Endothelial cell (in vitro differentiated cells): Measurements from ENCODE around the gene FKBP15. TPM values are rescaled to one million over a fixed set of nuclear protein-coding genes. Genes with fewer than 3 reads are reported as not detected.

Experiments
- DNase-seq: peaks from one replicate; pipeline ENCODE4 v3.0.0; 2021; ENCODE audit warnings: low spot score
- H3K27ac Mint-ChIP-seq: one replicate; pipeline ENCODE4 v1.8.0; 2021; ENCODE audit warnings: mixed read lengths, inconsistent platforms; ENCODE audit not compliant: unreplicated experiment
- H3K27me3 Mint-ChIP-seq: one replicate; pipeline ENCODE4 v1.8.0; 2021; ENCODE audit warnings: mild to moderate bottlenecking, moderate library complexity, mixed read lengths, inconsistent platforms; ENCODE audit not compliant: unreplicated experiment
- H3K36me3 Mint-ChIP-seq: one replicate; pipeline ENCODE4 v1.8.0; 2021; ENCODE audit warnings: mild to moderate bottlenecking, low read depth, mixed read lengths, inconsistent platforms; ENCODE audit not compliant: unreplicated experiment
- H3K4me1 Mint-ChIP-seq: one replicate; pipeline ENCODE4 v1.8.0; 2021; ENCODE audit warnings: mild to moderate bottlenecking, mixed read lengths, inconsistent platforms; ENCODE audit not compliant: unreplicated experiment
- H3K4me3 Mint-ChIP-seq: one replicate; pipeline ENCODE4 v1.8.0; 2021; ENCODE audit warnings: mild to moderate bottlenecking, mixed read lengths, inconsistent platforms; ENCODE audit not compliant: unreplicated experiment
- H3K9me3 Mint-ChIP-seq: one replicate; pipeline ENCODE4 v1.8.0; 2021; ENCODE audit warnings: mixed read lengths, inconsistent platforms; ENCODE audit not compliant: unreplicated experiment
- CTCF ChIP-seq: fragments of 200-600 bp; sonication (generic); IDR thresholded peaks from one replicate; pipeline ENCODE4 v1.5.0; 2021; ENCODE audit warnings: antibody characterized with exemption; ENCODE audit not compliant: unreplicated experiment
- total RNA-seq: library from RNA; stranded (reverse); fragmentation: NEBNext Ultra II Directional; extraction: Animal tissue kit (Norgen Biotek cat#: 25700); gene quantifications from one replicate; pipeline ENCODE4 v1.2.1, GENCODE V29; 2021; ENCODE audit not compliant: unreplicated experiment

FKBP15 gene
- total RNA-seq, 1 donor from 2014 or later, result 30.2 TPM

- H3K4me3 Mint-ChIP-seq, result no peak overlapping the region
- H3K27ac Mint-ChIP-seq, result no peak overlapping the region
- DNase-seq, result no peak
- no peaks in the 10 kb centered on the region for H3K27me3 Mint-ChIP-seq
- peaks cover 32% of the 10 kb centered on the region for H3K36me3 Mint-ChIP-seq
- peaks cover 9% of the 10 kb centered on the region for H3K4me1 Mint-ChIP-seq
- H3K9me3 Mint-ChIP-seq, result no peaks in the 10 kb centered on the region
- TF ChIP-seq CTCF, result no peak
Measured at GRCh38 chr9:113183956-113184488, 37.1 kb downstream of the FKBP15 start.

- Mint-ChIP-seq H3K27me3 (no peaks in the 10 kb centered on the region), H3K9me3 (no peaks in the 10 kb centered on the region), H3K36me3 (peaks cover 35% of the 10 kb centered on the region), H3K4me3 (no peak overlapping the region), H3K4me1 (peaks cover 3% of the 10 kb centered on the region), H3K27ac (no peak overlapping the region)
- no peak for DNase-seq
- TF ChIP-seq CTCF, result no peak
Measured at GRCh38 chr9:113181165-113181564, 39.9 kb downstream of the FKBP15 start.

- TF ChIP-seq CTCF, result no peak
- no peaks in the 10 kb centered on the region for H3K9me3 Mint-ChIP-seq
- DNase-seq, result no peak
- no peak overlapping the region for H3K4me3 Mint-ChIP-seq
- H3K27ac Mint-ChIP-seq, result no peak overlapping the region
- no peaks in the 10 kb centered on the region for H3K27me3 Mint-ChIP-seq
- H3K36me3 Mint-ChIP-seq, result peaks cover 27% of the 10 kb centered on the region
- peaks cover 3% of the 10 kb centered on the region for H3K4me1 Mint-ChIP-seq
Measured at GRCh38 chr9:113179839-113180238, 41.2 kb downstream of the FKBP15 start.

GRCh38 chr9:113178087-113178486 lies 43.0 kb downstream of the FKBP15 start:
- no peaks in the 10 kb centered on the region for H3K9me3 Mint-ChIP-seq
- peaks cover 25% of the 10 kb centered on the region for H3K36me3 Mint-ChIP-seq
- H3K27ac Mint-ChIP-seq, result no peak overlapping the region
- no peak overlapping the region for H3K4me3 Mint-ChIP-seq
- no peaks in the 10 kb centered on the region for H3K27me3 Mint-ChIP-seq
- TF ChIP-seq CTCF, result no peak
- no peak for DNase-seq
- peaks cover 3% of the 10 kb centered on the region for H3K4me1 Mint-ChIP-seq

- Mint-ChIP-seq H3K27me3 (peaks cover 1% of the 10 kb centered on the region), H3K4me1 (peaks cover 3% of the 10 kb centered on the region), H3K36me3 (peaks cover 28% of the 10 kb centered on the region)
Measured at GRCh38 chr9:113177251-113177650, 43.8 kb downstream of the FKBP15 start.

More at GRCh38 chr9:113177251-113177650, 43.8 kb downstream of the FKBP15 start:
- no peak for DNase-seq
- no peaks in the 10 kb centered on the region for H3K9me3 Mint-ChIP-seq
- no peak overlapping the region for H3K27ac Mint-ChIP-seq
- no peak overlapping the region for H3K4me3 Mint-ChIP-seq
- no peak for TF ChIP-seq CTCF
